ENCODE data around the gene TXNL4A. TPM values are rescaled to one million over a fixed set of nuclear protein-coding genes. Genes with fewer than 3 reads are reported as not detected.
A peak's percentile ranks its signal among the peaks of the same experiment; 100 is the strongest.

Gene TXNL4A
- total RNA-seq, 2 donors from 2014 or later = 75.2 to 77.2 TPM

DNA sequence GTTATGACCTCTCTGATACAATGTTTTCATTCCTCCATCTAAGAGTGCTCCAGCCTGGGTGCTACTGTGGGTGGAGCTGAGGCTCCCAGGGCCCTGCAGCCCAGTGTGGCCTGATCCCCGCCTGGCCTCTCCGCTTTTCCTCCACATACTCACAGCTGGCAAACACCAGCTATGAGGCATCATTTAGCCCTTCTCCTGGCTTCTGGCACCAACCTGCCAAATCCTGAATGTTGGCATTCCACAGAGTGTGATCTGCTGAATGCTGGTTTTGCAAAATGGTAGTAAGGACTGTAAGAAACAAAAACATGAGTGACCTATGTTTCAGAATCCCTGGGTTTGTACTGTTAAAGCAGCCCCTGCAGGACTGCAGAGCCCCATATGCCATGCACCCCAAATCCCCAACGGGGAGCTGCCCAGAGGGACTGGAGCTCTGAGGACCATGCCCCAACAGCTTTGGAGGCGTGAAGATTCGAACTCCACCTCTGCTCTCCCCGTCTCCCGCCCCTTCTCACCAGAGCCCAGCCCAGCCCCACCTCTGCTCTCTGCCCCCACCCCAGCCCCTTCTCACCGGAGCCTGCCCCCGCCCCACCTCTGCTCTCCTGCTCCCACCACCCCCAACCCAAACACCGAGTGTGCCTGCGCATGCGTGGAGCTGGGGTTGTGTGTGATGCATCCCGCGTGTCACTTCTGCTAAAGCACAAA, 41.2 kb downstream of the TXNL4A start:
- H3K9me3 ChIP-seq (ENCODE audit: control insufficient read depth, low read length, poor library complexity, severe bottlenecking) = no peaks in the 10 kb centered on the region
- Mint-ChIP-seq H3K4me1 (peaks cover 36% of the 10 kb centered on the region), H3K4me3 (peak overlapping the region; percentile 7), H3K27me3 (no peaks in the 10 kb centered on the region), H3K27ac (no peak overlapping the region), H3K36me3 (ENCODE audit: low read depth) (peaks cover 2% of the 10 kb centered on the region)
- DNase-seq (no peak), ATAC-seq (no peak)

DNA sequence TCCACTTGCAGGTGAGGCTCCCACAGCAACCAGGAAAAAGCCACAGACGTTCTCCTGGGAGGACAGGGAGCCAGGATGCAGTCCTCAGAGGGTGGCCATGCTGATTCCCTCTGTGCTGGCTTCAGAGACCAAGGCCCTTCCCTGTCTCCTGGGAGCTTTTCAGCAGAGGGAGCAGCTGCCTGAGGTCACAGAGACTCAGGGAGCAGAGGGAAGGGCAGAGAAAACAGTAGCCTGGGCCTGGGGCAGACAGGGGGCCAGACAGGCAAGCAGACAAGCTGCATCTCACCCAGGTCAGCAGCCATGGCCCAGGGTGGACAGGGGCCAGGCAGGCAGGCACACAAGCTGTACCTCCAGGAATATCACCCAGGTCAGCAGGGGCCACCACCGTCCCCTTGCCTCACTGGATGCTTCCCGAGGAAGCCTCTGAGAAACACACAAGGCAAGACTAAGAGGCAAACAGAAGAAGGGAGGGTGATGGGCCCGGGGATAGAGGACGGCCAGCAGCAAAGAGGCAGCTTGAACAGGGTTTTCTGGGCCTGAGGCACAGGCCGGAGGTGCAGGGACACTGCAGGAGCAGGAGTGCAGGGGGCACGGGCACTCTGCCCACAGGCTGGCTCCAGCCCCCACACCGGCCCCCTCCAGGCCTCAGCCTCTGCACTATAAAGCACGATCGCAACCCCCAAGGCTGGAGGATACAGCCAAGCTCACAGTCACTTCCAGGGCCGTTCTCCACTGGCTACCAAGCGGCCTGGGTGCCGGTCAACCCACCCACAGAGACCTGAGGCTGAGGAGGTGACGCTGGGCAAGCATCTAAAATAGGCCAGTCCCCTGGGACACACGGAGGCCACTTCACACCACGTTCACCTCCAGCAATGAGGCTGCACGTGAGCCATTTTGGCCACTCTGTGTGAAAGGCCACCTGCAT, 43.0 kb downstream of the TXNL4A start:
- Mint-ChIP-seq H3K4me3 (no peak overlapping the region), H3K27ac (peak overlapping the region; percentile 72), H3K36me3 (ENCODE audit: low read depth) (peaks cover 3% of the 10 kb centered on the region), H3K4me1 (peaks cover 39% of the 10 kb centered on the region), H3K27me3 (no peaks in the 10 kb centered on the region)
- no peaks in the 10 kb centered on the region for H3K9me3 ChIP-seq (ENCODE audit: control insufficient read depth, low read length, poor library complexity, severe bottlenecking)
- DNase-seq (no peak), ATAC-seq (no peak)

- H3K27me3 Mint-ChIP-seq = no peaks in the 10 kb centered on the region
- ATAC-seq (peak; percentile 30), DNase-seq (no peak)
- H3K4me1 Mint-ChIP-seq = peaks cover 36% of the 10 kb centered on the region
- peaks cover 3% of the 10 kb centered on the region for H3K36me3 Mint-ChIP-seq (ENCODE audit: low read depth)
- H3K9me3 ChIP-seq (ENCODE audit: control insufficient read depth, low read length, poor library complexity, severe bottlenecking) = no peaks in the 10 kb centered on the region
- H3K4me3 Mint-ChIP-seq = no peak overlapping the region
- H3K27ac Mint-ChIP-seq = peak overlapping the region; percentile 72
Measured at GRCh38 chr18:79944746-79945117, 43.6 kb downstream of the TXNL4A start.

DNA sequence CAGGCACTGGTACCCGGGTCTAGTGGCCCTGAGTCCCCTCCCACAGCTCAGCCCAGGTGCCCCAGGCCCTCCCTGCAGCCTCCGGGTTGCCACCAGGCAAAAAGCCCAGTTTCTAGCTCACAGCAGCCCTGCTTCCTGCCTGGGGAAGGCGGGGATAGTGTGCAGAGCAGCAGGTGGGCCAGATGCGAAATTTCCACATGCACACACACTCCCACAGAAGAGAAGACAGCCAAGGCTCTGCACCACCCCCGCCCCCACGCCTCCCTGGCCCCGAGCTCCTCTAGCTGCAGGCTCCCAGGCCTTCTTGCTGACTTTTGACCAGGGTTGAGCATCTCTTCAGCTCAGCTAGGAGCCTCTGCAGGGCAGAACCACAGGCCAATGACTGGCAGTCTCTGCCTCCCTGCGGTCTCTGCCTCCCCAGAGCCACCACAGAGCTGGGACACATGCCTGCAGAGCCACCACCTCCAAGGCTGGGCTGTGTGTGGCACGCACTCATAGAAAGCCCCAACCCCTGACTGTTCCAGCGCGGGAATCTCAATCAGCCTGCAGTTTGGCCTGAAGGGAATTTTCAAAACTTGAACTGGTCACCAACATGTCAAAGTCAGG, 44.1 kb downstream of the TXNL4A start:
- ATAC-seq = peak; percentile 78
- H3K27me3 Mint-ChIP-seq = no peaks in the 10 kb centered on the region
- H3K4me3 Mint-ChIP-seq = no peak overlapping the region
- H3K4me1 Mint-ChIP-seq = peaks cover 37% of the 10 kb centered on the region
- H3K9me3 ChIP-seq (ENCODE audit: control insufficient read depth, low read length, poor library complexity, severe bottlenecking) = no peaks in the 10 kb centered on the region
- H3K36me3 Mint-ChIP-seq (ENCODE audit: low read depth) = peaks cover 3% of the 10 kb centered on the region
- DNase-seq = no peak
- H3K27ac Mint-ChIP-seq = peak overlapping the region; percentile 72

GRCh38 chr18:79943608-79944125, 44.7 kb downstream of the TXNL4A start:
- Mint-ChIP-seq H3K4me1 (peaks cover 33% of the 10 kb centered on the region), H3K27ac (no peak overlapping the region), H3K27me3 (no peaks in the 10 kb centered on the region), H3K4me3 (no peak overlapping the region), H3K36me3 (ENCODE audit: low read depth) (peaks cover 3% of the 10 kb centered on the region)
- ATAC-seq (no peak), DNase-seq (no peak)
- H3K9me3 ChIP-seq (ENCODE audit: control insufficient read depth, low read length, poor library complexity, severe bottlenecking) = no peaks in the 10 kb centered on the region

DNA sequence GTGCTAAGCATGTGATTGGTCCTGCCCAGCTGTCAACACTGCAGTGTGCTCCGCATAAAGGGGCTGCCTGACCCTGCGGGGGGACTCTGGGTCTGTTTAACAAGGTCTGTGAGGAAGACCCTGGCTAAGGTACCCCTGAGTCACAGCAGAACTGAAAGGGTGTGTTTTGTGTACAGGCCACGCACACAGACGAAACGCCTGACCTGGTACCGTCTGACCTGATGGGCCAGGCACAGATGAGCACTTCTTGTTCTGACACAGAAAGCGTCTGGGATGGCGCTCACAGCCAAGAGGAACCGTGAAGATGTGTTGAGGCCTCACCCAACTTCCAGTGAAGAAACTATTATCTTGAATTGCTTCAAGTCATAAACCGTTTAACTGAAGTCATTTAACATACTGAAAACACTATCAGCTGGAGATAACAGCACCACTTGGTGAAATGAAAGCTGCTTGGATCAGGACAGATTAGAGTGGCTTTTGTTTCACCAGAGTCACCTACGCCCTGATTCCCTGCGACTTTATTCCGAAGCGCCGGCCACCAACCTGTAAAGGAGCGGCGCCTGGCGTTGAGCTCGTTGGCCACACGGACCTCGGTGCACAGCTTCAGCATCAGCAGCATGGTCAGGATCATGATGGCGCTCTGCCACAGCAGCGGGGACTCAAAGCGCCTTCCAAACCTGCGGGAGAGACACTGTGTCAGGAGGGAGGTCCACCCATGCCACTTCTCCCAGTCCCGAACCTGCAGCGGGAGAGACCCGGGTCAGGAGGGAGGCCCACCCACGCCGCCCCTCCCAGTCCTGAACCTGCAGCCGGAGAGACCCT, 45.4 kb downstream of the TXNL4A start:
- H3K4me1 Mint-ChIP-seq = peaks cover 32% of the 10 kb centered on the region
- H3K9me3 ChIP-seq (ENCODE audit: control insufficient read depth, low read length, poor library complexity, severe bottlenecking) = no peaks in the 10 kb centered on the region
- ATAC-seq (no peak), DNase-seq (no peak)
- no peak overlapping the region for H3K27ac Mint-ChIP-seq
- no peak overlapping the region for H3K4me3 Mint-ChIP-seq
- peaks cover 6% of the 10 kb centered on the region for H3K36me3 Mint-ChIP-seq (ENCODE audit: low read depth)
- H3K27me3 Mint-ChIP-seq = no peaks in the 10 kb centered on the region

DNA sequence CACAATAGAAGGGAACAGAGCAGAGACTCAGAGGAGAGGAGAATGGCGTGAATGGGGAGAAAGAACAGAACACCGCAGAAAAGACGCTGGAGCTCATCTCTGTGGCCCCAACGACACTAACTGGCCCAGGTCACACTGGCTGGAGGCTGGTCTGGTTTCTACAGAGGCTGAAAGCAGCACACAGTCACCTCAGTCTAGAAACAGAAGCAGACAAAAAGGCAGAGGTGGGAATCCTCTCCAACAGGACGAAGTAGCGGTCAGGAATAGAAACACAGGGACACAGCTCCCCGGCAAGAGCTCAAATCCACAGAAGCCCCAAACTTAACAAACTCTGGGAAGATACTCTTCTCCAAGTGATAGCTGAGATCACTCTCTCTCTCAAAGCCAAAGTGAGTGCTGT, 46.2 kb downstream of the TXNL4A start:
- no peak overlapping the region for H3K4me3 Mint-ChIP-seq

DNA sequence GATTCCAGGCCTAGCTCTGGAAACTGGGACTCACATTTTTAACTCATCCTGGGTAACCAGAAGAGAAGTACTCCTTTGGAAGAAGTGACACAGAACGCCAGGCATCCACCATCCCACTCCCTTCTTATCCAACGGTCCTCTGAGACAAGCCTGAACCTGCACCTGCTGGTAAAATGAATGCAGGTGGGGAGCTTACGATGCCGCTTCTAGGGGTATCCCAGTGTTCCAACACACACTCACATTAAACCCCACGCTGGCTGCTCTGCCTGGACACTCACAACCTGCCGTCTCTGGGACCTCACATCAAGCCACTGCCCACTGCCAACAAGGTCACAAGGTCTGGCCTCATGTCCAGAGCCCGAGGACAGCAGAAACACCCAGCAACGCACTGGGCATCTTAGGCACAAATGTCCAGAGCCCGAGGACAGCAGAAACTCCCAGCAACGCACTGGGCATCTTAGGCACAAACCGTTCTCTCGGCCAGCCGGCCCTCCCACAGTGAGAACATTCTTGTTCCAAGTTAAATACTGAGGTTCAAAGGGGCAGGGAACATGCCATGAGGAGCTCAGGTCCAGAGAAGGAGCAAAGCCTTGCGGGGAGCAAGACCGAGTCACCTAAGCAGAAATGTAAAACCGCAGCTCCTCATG, 46.8 kb downstream of the TXNL4A start:
- H3K4me1 Mint-ChIP-seq = peaks cover 30% of the 10 kb centered on the region
- DNase-seq = no peak
- H3K27ac Mint-ChIP-seq = peak overlapping the region; percentile 86
- H3K9me3 ChIP-seq (ENCODE audit: control insufficient read depth, low read length, poor library complexity, severe bottlenecking) = no peaks in the 10 kb centered on the region
- no peaks in the 10 kb centered on the region for H3K27me3 Mint-ChIP-seq
- H3K4me3 Mint-ChIP-seq = no peak overlapping the region
- ATAC-seq = no peak
- H3K36me3 Mint-ChIP-seq (ENCODE audit: low read depth) = peaks cover 9% of the 10 kb centered on the region

More for the DNA sequence above, 46.2 kb downstream of the TXNL4A start:
- ATAC-seq = no peak
- DNase-seq = no peak
- Mint-ChIP-seq H3K4me1 (peaks cover 32% of the 10 kb centered on the region), H3K27ac (peak overlapping the region; percentile 86), H3K36me3 (ENCODE audit: low read depth) (peaks cover 9% of the 10 kb centered on the region), H3K27me3 (no peaks in the 10 kb centered on the region)
- no peaks in the 10 kb centered on the region for H3K9me3 ChIP-seq (ENCODE audit: control insufficient read depth, low read length, poor library complexity, severe bottlenecking)

DNA sequence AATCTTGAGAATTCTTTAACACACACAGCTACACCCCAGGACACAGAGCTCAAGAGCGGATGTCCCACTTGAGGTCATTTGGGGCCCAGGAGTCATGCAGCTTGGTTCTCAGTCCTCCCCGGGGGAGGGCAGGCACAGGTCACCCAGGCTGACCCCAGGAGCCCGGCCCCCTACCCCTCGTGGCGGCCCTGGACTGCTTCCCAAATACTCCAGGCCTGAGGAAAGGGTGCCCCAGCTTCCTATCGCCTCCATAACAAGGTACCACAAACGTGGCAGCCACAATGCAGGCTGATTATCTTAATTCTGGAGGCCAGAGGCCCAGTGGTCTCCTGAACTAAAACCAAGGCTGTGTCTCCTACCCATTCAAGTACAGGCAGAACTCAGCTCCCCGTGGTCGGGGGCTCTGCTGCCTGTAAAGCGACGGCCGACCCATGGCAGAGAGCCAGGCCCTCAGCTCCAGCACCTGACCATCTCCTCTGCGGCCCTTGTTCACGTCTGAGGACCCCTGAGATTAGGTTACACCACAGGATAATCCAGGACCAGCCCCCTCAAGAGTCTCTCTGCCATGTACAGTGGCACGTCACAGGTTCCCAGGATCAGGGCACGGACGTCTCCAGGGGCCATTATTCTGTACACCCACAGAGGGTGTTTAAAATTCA, 47.4 kb downstream of the TXNL4A start:
- Mint-ChIP-seq H3K36me3 (ENCODE audit: low read depth) (peaks cover 9% of the 10 kb centered on the region), H3K4me1 (peaks cover 29% of the 10 kb centered on the region), H3K4me3 (no peak overlapping the region), H3K27ac (no peak overlapping the region), H3K27me3 (no peaks in the 10 kb centered on the region)
- no peaks in the 10 kb centered on the region for H3K9me3 ChIP-seq (ENCODE audit: control insufficient read depth, low read length, poor library complexity, severe bottlenecking)
- ATAC-seq = no peak
- DNase-seq = no peak

GRCh38 chr18:79940126-79940813, 48.1 kb downstream of the TXNL4A start:
- Mint-ChIP-seq H3K27ac (no peak overlapping the region), H3K4me1 (peaks cover 25% of the 10 kb centered on the region), H3K36me3 (ENCODE audit: low read depth) (peaks cover 10% of the 10 kb centered on the region), H3K4me3 (no peak overlapping the region), H3K27me3 (no peaks in the 10 kb centered on the region)
- no peak for DNase-seq
- no peaks in the 10 kb centered on the region for H3K9me3 ChIP-seq (ENCODE audit: control insufficient read depth, low read length, poor library complexity, severe bottlenecking)
- no peak for ATAC-seq

GRCh38 chr18:79939096-79939495, 49.3 kb downstream of the TXNL4A start:
- no peak overlapping the region for H3K4me3 Mint-ChIP-seq

More at GRCh38 chr18:79939096-79939495, 49.3 kb downstream of the TXNL4A start:
- Mint-ChIP-seq H3K27ac (no peak overlapping the region), H3K36me3 (ENCODE audit: low read depth) (peaks cover 10% of the 10 kb centered on the region), H3K27me3 (no peaks in the 10 kb centered on the region), H3K4me1 (peaks cover 15% of the 10 kb centered on the region)
- ATAC-seq (no peak), DNase-seq (no peak)
- peaks cover 2% of the 10 kb centered on the region for H3K9me3 ChIP-seq (ENCODE audit: control insufficient read depth, low read length, poor library complexity, severe bottlenecking)
